DOHH2 (cell line): Measurements from ENCODE around the gene SUSD4.

Experiments used
- EZH2phosphoT487 ChIP-seq: fragments of 200-600 bp; sonication (generic); IDR thresholded peaks from 2 replicates; pipeline ENCODE4 v1.6.1; 2017; ENCODE audit warnings: borderline replicate concordance, mild to moderate bottlenecking, antibody characterized with exemption, low read length, moderate library complexity, mixed read lengths
- TF ChIP-seq, protein P1 (sequence below): fragments of 200-600 bp; sonication (generic); IDR thresholded peaks from one replicate; pipeline ENCODE4 v1.5.1; 2014; ENCODE audit warnings: antibody characterized with exemption, mild to moderate bottlenecking, low read depth, low read length; ENCODE audit not compliant: poor library complexity, severe bottlenecking

DNA sequence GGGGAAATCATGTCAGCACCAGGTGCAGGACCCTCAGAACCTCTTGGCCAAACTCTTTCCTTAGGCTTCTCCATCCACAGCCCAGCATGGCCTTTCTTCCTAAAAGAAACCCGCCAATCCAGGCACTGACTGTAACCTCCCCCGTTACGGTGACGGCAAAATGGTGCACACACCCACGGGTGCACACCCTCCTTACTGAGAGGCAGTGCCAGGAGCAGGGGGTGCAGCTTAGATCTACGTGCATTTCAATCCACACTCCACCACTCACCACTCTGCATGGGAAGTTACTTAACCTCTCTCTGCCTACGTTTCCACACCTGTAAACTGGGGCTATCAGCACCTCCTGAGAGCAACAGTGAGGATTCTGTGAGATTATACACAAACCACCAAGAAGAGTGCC is 31.0 kb downstream of the SUSD4 start:
- TF ChIP-seq, protein P1, sequence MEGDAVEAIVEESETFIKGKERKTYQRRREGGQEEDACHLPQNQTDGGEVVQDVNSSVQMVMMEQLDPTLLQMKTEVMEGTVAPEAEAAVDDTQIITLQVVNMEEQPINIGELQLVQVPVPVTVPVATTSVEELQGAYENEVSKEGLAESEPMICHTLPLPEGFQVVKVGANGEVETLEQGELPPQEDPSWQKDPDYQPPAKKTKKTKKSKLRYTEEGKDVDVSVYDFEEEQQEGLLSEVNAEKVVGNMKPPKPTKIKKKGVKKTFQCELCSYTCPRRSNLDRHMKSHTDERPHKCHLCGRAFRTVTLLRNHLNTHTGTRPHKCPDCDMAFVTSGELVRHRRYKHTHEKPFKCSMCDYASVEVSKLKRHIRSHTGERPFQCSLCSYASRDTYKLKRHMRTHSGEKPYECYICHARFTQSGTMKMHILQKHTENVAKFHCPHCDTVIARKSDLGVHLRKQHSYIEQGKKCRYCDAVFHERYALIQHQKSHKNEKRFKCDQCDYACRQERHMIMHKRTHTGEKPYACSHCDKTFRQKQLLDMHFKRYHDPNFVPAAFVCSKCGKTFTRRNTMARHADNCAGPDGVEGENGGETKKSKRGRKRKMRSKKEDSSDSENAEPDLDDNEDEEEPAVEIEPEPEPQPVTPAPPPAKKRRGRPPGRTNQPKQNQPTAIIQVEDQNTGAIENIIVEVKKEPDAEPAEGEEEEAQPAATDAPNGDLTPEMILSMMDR, result no peak
- TF ChIP-seq EZH2phosphoT487, result no peak
